PC-9 (cell line): ENCODE measurements around the gene ADGRG7. TPM values are rescaled to one million over a fixed set of nuclear protein-coding genes. Genes with fewer than 3 reads are reported as not detected.

Experiments
- BruUV-seq: library from RNA; stranded (reverse); fragments of 400-500 nt; replicated peaks from 2 replicates; lab custom pipeline; 2021; lab: Mats Ljungman, UMichigan
- CTCF ChIA-PET: fragments of 300-600 bp; sonication (Branson Sonifier 250); formaldehyde crosslinking; loops from one replicate; lab custom pipeline; 2022; ENCODE audit warnings: antibody characterized with exemption; lab: Charles Lee
- POLR2A ChIA-PET: fragments of 300-600 bp; sonication (Branson Sonifier 250); formaldehyde crosslinking; loops from one replicate; lab custom pipeline; 2022; ENCODE audit warnings: antibody characterized with exemption; ENCODE audit not compliant: unreplicated experiment; lab: Charles Lee
- DNase-seq, 2 experiments: peaks; one replicate each; pipeline versions ENCODE4 v3.0.0 to v3.0.0-alpha.2; 2015 to 2022; ENCODE audit warnings: mixed read lengths in 1 of 2
- H2AFZ ChIP-seq: fragments of 200-600 bp; sonication (generic); 2 replicates; pipeline ENCODE4 v1.8.1; 2017; ENCODE audit warnings: antibody characterized with exemption
- H3F3A ChIP-seq: fragments of 200-600 bp; sonication (generic); 2 replicates; pipeline ENCODE4 v1.8.1; 2017; ENCODE audit warnings: antibody characterized with exemption, mild to moderate bottlenecking, low read depth; ENCODE audit not compliant: insufficient read depth
- H3K27ac ChIP-seq: fragments of 200-600 bp; sonication (generic); 2 replicates; pipeline ENCODE4 v1.6.1; 2016; ENCODE audit warnings: mixed run types
- H3K27me3 ChIP-seq: fragments of 200-600 bp; sonication (generic); 2 replicates; pipeline ENCODE4 v1.6.1; 2016; ENCODE audit warnings: low read depth, mixed run types; ENCODE audit not compliant: insufficient read depth
- H3K36me3 ChIP-seq: fragments of 200-600 bp; sonication (generic); 2 replicates; pipeline ENCODE4 v1.6.1; 2016; ENCODE audit warnings: low read depth, mixed run types
- H3K4me1 ChIP-seq: fragments of 200-600 bp; sonication (generic); replicated peaks from 2 replicates; pipeline ENCODE4 v1.6.1; 2016; ENCODE audit warnings: mixed run types; ENCODE audit not compliant: insufficient read depth
- H3K4me2 ChIP-seq: fragments of 200-600 bp; sonication (generic); 2 replicates; pipeline ENCODE4 v1.6.1; 2017; ENCODE audit warnings: mixed run types
- H3K4me3 ChIP-seq: fragments of 200-600 bp; sonication (generic); 2 replicates; pipeline ENCODE4 v1.6.1; 2016; ENCODE audit warnings: mixed run types
- H3K79me2 ChIP-seq: fragments of 200-600 bp; sonication (generic); 2 replicates; pipeline ENCODE4 v1.6.1; 2017; ENCODE audit warnings: low read depth, mixed run types
- H3K9me2 ChIP-seq: fragments of 200-600 bp; sonication (generic); 2 replicates; pipeline ENCODE4 v1.8.1; 2017; ENCODE audit warnings: mild to moderate bottlenecking; ENCODE audit not compliant: insufficient read depth
- H3K9me3 ChIP-seq: fragments of 200-600 bp; sonication (generic); 2 replicates; pipeline ENCODE4 v1.8.1; 2016; ENCODE audit warnings: low read depth; ENCODE audit not compliant: insufficient read depth
- H4K20me1 ChIP-seq: fragments of 200-600 bp; sonication (generic); 2 replicates; pipeline ENCODE4 v1.8.1; 2017; ENCODE audit not compliant: insufficient read depth
- CTCF ChIP-seq: fragments of 200-600 bp; sonication (generic); conservative IDR thresholded peaks from 2 replicates; pipeline ENCODE4 v1.6.1; 2017; ENCODE audit warnings: mixed run types, antibody characterized with exemption, mild to moderate bottlenecking, moderate library complexity
- EZH2 ChIP-seq: fragments of 200-600 bp; sonication (generic); IDR thresholded peaks from 2 replicates; pipeline ENCODE4 v1.8.0; 2017; ENCODE audit warnings: antibody characterized with exemption, low read depth
- intact Hi-C: fragments of 100-400 bp; cut with micrococcal nuclease; formaldehyde crosslinking; loops from one replicate; pipeline ENCODE4 v1.10.0; 2022; ENCODE audit not compliant: unreplicated experiment
- total RNA-seq: library from RNA; stranded (reverse); gene quantifications from 2 replicates; pipeline ENCODE4 v1.2.3, GENCODE V29; 2021

ADGRG7 gene
- total RNA-seq, 1 experiment from 2014 or later: not detected

DNA sequence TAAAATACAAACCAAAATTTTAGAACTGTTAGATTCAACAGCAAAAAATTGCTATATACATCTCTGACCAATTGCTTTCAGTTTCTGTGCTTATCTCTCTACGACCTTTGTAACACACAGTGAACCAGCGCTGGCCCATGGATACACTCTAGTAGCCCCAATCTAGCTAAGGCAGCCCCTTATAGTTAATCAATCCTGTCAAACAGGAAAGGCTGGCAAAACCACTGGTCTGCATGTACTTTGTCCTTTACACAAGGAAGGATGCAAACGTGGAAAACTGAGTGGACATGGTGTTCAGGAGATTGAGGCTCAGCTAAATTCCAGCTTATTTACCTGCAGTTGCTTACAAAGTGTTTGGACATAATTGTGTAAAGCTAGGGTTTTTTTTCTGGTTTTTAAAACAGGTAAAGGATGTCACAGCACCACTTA is 25.9 kb downstream of the ADGRG7 start:
- no peaks in the 10 kb centered on the region; the same call in 1 of the 2 replicates for H3K9me2 ChIP-seq
- no peak overlapping the region for H2AFZ ChIP-seq
- H3K27me3 ChIP-seq: no peaks in the 10 kb centered on the region
- H3K9me3 ChIP-seq: no peaks in the 10 kb centered on the region; the same call in 1 of the 2 replicates
- no peaks in the 10 kb centered on the region for H3K4me1 ChIP-seq
- BruUV-seq: no TSS peak
- no peak overlapping the region for H3K4me3 ChIP-seq
- no peak for DNase-seq
- no peaks in the 10 kb centered on the region for H3F3A ChIP-seq
- ChIA-PET POLR2A (no interaction called here), CTCF (interaction anchor here (0.6 kb wide), 1 partner anchor 80 kb away, joined by 3 read pairs; no protein-coding TSS in a partner anchor)
- TF ChIP-seq CTCF (no peak), EZH2 (no peak)
- H3K27ac ChIP-seq: no peak overlapping the region
- no peak overlapping the region for H3K4me2 ChIP-seq
- intact Hi-C loops: no loop called here
- no peaks in the 10 kb centered on the region for H3K79me2 ChIP-seq
- no peaks in the 10 kb centered on the region for H3K36me3 ChIP-seq
- H4K20me1 ChIP-seq: no peaks in the 10 kb centered on the region

GRCh38 chr3:100637197-100637631 is 27.8 kb downstream of the ADGRG7 start:
- Histone ChIP-seq H3K4me2 (no peak overlapping the region), H3K79me2 (no peaks in the 10 kb centered on the region), H4K20me1 (no peaks in the 10 kb centered on the region), H3K27ac (no peak overlapping the region), H3K36me3 (no peaks in the 10 kb centered on the region), H3F3A (no peaks in the 10 kb centered on the region), H2AFZ (no peak overlapping the region), H3K9me2 (no peaks in the 10 kb centered on the region; the same call in 1 of the 2 replicates), H3K27me3 (no peaks in the 10 kb centered on the region), H3K4me1 (no peaks in the 10 kb centered on the region), H3K4me3 (no peak overlapping the region), H3K9me3 (no peaks in the 10 kb centered on the region)
- CTCF ChIA-PET: no interaction called here
- no TSS peak for BruUV-seq
- POLR2A ChIA-PET: no interaction called here
- intact Hi-C loops: no loop called here
- TF ChIP-seq CTCF (no peak), EZH2 (no peak)
- DNase-seq: peak in 1 of 2 experiments; percentile 35

DNA sequence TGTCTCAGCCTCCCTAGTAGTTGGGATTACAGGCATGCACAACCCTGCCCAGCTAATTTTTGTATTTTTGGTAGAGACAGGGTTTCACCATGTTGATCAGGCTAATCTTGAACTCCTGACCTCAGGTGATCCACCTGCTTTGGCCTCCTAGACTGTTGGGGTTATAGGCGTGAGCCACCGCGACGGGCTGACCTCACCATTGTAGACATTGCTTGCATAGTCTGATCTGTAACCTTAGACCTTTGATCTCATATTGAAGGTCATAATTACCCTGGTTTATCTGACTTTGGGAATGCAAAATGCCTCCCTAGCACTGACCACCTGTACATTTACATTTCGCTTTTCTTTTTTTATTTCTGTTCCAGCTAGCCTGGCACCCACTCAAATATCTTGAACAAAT is 31.2 kb downstream of the ADGRG7 start:
- TF ChIP-seq EZH2 (no peak), CTCF (no peak)
- H3K27ac ChIP-seq: no peak overlapping the region
- no peaks in the 10 kb centered on the region for H3K9me2 ChIP-seq
- no peaks in the 10 kb centered on the region for H3K9me3 ChIP-seq
- no peaks in the 10 kb centered on the region for H3F3A ChIP-seq
- no peaks in the 10 kb centered on the region for H3K36me3 ChIP-seq
- no peak overlapping the region for H2AFZ ChIP-seq
- no peaks in the 10 kb centered on the region for H3K4me1 ChIP-seq
- no peak overlapping the region for H3K4me2 ChIP-seq
- intact Hi-C loops: no loop called here
- no peaks in the 10 kb centered on the region for H3K27me3 ChIP-seq
- H3K79me2 ChIP-seq: no peaks in the 10 kb centered on the region
- no peak for DNase-seq
- BruUV-seq: no TSS peak
- H4K20me1 ChIP-seq: no peaks in the 10 kb centered on the region
- ChIA-PET CTCF (interaction anchor here (1.3 kb wide), 1 partner anchor 178 kb away, joined by 5 read pairs; no protein-coding TSS in a partner anchor), POLR2A (no interaction called here)
- no peak overlapping the region for H3K4me3 ChIP-seq
